PFSK-1 (cell line): ENCODE data around the gene SFT2D2.

Experiments
- FOXP2 ChIP-seq: optimal IDR thresholded peaks from 2 replicates; pipeline ENCODE3; 2011; ENCODE audit warnings: borderline replicate concordance, control low read depth, inconsistent platforms; ENCODE audit not compliant: insufficient read depth; ENCODE audit errors: extremely low read length, extremely low read depth
- POLR2AphosphoS5 ChIP-seq: IDR thresholded peaks from 2 replicates; pipeline ENCODE4 v1.6.1; 2012; ENCODE audit warnings: low read depth, mild to moderate bottlenecking, control low read depth, low read length, moderate library complexity
- SIN3A ChIP-seq: IDR thresholded peaks from 2 replicates; pipeline ENCODE4 v1.6.1; 2012; ENCODE audit warnings: mild to moderate bottlenecking, low read length, moderate library complexity, borderline replicate concordance; ENCODE audit not compliant: insufficient read depth
- TAF1 ChIP-seq: IDR thresholded peaks from 2 replicates; pipeline ENCODE4 v1.6.1; 2012; ENCODE audit warnings: low read length, control low read depth, borderline replicate concordance; ENCODE audit not compliant: insufficient read depth
- TF ChIP-seq, protein P1 (sequence below), 2 experiments: IDR thresholded peaks; 2 replicates each; pipeline versions ENCODE4 v1.6.1 to v1.8.0; 2011 to 2012; ENCODE audit warnings: low read depth in 2 of 2, low read length in 2 of 2, control low read depth in 1 of 2, inconsistent platforms in 1 of 2, mild to moderate bottlenecking in 1 of 2, moderate library complexity in 1 of 2; ENCODE audit not compliant: insufficient read depth in 1 of 2

Gene SFT2D2

DNA sequence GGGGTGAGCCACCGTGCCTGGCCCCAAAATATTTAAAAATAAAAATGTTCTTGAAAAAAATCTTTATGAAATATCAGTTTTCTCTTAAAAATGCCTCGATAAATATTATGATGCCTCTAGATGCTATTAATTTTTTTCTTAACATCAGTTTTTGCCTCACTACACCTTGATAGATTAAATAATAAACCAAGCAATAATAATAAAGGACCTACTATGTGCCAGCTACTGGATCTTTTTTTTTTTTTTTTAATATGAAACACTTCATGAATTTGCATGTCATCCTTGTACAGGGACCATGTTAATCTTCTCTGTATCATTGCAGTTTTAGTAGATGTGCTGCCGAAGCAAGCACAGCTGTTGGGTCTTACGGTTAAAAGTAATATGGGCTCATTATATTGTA, 37.3 kb downstream of the SFT2D2 start:
- TF ChIP-seq SIN3A = no peak
- no peak for TF ChIP-seq FOXP2
- TF ChIP-seq, protein P1, sequence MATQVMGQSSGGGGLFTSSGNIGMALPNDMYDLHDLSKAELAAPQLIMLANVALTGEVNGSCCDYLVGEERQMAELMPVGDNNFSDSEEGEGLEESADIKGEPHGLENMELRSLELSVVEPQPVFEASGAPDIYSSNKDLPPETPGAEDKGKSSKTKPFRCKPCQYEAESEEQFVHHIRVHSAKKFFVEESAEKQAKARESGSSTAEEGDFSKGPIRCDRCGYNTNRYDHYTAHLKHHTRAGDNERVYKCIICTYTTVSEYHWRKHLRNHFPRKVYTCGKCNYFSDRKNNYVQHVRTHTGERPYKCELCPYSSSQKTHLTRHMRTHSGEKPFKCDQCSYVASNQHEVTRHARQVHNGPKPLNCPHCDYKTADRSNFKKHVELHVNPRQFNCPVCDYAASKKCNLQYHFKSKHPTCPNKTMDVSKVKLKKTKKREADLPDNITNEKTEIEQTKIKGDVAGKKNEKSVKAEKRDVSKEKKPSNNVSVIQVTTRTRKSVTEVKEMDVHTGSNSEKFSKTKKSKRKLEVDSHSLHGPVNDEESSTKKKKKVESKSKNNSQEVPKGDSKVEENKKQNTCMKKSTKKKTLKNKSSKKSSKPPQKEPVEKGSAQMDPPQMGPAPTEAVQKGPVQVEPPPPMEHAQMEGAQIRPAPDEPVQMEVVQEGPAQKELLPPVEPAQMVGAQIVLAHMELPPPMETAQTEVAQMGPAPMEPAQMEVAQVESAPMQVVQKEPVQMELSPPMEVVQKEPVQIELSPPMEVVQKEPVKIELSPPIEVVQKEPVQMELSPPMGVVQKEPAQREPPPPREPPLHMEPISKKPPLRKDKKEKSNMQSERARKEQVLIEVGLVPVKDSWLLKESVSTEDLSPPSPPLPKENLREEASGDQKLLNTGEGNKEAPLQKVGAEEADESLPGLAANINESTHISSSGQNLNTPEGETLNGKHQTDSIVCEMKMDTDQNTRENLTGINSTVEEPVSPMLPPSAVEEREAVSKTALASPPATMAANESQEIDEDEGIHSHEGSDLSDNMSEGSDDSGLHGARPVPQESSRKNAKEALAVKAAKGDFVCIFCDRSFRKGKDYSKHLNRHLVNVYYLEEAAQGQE (IDR thresholded peaks at IDR 0.05; ENCODE audit: insufficient read depth in 1 of 2, low read depth in 2 of 2, low read length in 2 of 2) = no peak
- no peak for TF ChIP-seq POLR2AphosphoS5
- no peak for TF ChIP-seq TAF1

DNA sequence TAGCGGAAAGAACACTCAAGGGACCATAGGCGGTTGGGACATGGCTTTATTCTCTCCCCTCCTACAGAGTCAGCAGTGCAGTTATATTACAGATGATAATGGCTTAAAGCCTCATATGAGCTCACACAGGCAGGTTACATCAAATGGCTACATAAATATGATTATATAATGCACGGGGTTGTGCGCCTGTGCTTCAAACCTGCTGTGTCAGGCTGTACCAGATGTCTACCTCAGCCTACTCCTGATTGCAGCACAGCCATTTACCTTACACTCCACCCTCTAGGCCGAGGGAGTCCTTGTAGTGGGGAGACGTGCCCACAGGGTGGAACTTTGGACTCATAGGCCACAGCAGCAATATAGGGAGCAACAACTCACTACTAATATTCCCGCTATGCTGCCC, 38.5 kb downstream of the SFT2D2 start:
- no peak for TF ChIP-seq TAF1
- TF ChIP-seq SIN3A = no peak
- TF ChIP-seq FOXP2 = no peak
- no peak for TF ChIP-seq POLR2AphosphoS5
- TF ChIP-seq, protein P1 (IDR thresholded peaks at IDR 0.05; ENCODE audit: insufficient read depth in 1 of 2, low read depth in 2 of 2, low read length in 2 of 2) = no peak

DNA sequence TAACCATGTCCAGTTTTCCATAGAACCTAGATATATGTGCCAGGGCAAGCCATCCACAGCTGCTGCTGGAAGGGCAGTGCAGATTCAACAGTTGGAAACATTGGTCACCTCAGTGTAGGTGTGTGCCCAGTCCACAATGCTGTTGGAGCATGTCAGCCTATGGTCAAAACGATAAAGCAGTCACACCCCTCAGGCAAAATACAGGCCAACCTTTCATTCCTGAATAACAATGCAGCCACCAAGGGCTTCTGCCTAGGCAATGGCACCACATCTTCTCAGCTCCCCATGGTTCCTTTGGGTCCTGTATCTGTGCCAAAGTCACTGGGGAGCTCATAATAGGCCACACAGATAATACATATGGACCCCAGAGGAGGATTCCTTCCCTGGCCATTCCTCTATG, 39.8 kb downstream of the SFT2D2 start:
- TF ChIP-seq FOXP2 = no peak
- TF ChIP-seq SIN3A = no peak
- TF ChIP-seq TAF1 = no peak
- TF ChIP-seq, protein P1 (IDR thresholded peaks at IDR 0.05; ENCODE audit: insufficient read depth in 1 of 2, low read depth in 2 of 2, low read length in 2 of 2) = no peak
- no peak for TF ChIP-seq POLR2AphosphoS5

DNA sequence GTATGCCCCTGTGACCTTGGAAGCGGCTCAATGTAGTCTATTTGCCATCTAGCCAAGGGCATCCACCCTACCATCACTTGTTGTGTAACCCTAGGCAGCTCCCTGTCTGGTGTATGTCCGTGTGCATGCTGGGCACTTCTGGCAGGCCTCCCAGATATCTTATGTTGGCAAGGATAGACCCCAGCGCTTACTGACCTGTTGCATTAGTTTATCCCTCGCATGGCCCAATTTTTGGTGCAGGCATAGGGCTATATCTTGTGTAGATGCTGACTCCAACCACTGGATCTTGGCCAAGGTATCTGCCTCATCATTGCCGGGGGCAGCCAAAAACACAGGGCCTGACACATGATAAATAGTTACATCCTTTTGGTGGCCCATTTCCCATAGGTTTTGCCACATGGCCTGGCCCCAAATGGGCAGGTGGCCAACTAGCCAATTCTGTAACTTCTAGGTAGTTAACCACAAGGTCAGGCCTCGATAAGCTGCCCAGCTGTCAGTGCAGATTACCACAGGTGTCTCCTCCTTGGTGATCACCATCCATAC, 40.9 kb downstream of the SFT2D2 start:
- TF ChIP-seq, protein P1 (IDR thresholded peaks at IDR 0.05; ENCODE audit: insufficient read depth in 1 of 2, low read depth in 2 of 2, low read length in 2 of 2) = no peak
- TF ChIP-seq FOXP2 (no peak), TAF1 (no peak), SIN3A (no peak), POLR2AphosphoS5 (no peak)

DNA sequence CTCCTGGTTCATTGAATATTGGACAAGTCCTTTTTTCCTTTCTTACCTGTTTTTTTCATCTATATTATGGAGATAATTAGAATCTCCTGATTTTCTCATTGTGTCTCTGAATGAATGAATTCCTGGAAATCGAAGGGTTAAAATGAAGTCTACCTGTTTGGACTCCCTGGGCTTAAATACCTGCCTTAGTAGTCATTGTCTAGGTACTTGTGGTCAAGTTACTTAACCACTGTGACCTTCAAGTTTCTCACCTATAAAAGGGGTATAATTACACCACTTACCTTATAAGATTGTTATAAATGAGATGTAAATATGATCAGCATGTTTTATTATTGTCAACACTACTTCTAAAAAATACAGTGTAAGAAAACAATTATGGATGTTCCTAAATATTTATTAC, 45.8 kb downstream of the SFT2D2 start:
- TF ChIP-seq FOXP2 = no peak
- TF ChIP-seq POLR2AphosphoS5 = no peak
- TF ChIP-seq TAF1 = no peak
- TF ChIP-seq, protein P1 (IDR thresholded peaks at IDR 0.05; ENCODE audit: insufficient read depth in 1 of 2, low read depth in 2 of 2, low read length in 2 of 2) = no peak
- TF ChIP-seq SIN3A = no peak
